CD4-positive, alpha-beta T cell treated with Interleukin-4 for 1 hour (primary cell): ENCODE data around the gene UBR2.
"Not testable (repeated sequence)": the region's sequence is repeated elsewhere in the genome, so short reads cannot be mapped to it uniquely, and the experiment has no call there.

Experiments used
- DNase-seq, 2 donors: peaks; one replicate each; pipeline ENCODE4 v3.0.0-alpha.2; 2020 to 2022

The UBR2 gene

DNA sequence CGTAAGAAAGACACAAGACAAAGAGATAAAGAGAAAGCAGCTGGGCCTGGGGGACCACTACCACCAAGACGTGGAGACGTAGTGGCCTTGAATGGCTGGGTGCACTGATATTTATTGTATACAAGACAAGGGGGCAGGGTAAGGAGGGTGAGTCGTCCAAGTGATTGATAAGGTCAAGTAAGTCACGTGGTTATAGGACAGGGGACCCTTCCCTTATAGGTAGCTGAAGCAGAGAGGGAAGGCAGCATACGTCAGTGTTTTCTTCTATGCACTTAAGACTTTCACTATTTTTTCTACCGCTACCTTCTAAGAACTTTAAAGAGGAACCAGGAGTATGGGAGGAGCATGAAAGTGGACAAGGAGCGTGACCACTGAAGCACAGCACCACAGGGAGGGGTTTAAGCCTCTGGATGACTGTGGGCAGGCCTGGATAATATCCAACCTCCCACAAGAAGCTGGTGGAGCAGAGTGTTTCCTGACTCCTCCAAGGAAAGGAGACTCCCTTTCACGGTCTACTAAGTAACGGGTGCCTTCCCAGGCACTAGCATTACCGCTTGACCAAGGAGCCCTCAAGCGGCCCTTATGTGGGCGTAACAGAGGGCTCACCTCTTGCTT, 170.1 kb downstream of the UBR2 start:
- not testable (repeated sequence) for DNase-seq

DNA sequence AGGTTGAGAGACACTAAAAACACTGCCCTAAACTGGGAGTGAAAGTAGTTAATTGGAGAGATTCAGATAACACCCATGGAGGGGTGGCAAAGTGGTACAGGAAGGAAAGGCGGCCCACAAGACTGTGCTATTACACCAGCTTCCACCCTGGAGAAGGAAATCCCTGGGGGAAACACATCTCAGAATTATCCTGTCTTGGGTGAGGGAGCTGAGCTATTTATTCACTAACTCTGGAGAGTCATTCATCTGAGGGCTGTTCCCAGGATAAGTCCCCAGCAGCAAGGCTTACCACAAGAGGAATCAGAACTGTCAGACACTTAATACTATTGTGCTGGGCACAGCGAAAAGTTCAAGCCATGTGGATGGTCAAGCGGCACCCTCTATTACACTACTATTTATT, 172.1 kb downstream of the UBR2 start:
- no peak for DNase-seq

DNA sequence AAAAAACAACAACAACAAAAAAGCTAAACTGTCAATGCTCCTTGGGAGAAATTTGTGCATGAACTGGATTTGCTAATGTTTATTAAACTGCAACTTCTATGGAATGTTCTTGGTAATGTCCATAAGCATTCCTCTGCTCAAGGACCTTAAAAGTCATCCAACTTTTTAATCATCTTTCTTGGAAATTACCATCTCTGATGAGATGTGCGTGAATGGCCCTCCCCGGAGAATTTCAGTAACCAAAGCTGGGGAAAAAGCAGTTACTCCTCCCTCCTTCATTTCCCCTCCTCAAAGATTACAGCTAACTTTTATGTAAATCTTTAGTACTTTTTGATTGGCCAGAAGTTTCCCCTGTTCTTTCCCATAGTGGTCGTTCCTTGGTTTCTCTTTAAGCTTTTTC, 176.9 kb downstream of the UBR2 start:
- no peak for DNase-seq

DNA sequence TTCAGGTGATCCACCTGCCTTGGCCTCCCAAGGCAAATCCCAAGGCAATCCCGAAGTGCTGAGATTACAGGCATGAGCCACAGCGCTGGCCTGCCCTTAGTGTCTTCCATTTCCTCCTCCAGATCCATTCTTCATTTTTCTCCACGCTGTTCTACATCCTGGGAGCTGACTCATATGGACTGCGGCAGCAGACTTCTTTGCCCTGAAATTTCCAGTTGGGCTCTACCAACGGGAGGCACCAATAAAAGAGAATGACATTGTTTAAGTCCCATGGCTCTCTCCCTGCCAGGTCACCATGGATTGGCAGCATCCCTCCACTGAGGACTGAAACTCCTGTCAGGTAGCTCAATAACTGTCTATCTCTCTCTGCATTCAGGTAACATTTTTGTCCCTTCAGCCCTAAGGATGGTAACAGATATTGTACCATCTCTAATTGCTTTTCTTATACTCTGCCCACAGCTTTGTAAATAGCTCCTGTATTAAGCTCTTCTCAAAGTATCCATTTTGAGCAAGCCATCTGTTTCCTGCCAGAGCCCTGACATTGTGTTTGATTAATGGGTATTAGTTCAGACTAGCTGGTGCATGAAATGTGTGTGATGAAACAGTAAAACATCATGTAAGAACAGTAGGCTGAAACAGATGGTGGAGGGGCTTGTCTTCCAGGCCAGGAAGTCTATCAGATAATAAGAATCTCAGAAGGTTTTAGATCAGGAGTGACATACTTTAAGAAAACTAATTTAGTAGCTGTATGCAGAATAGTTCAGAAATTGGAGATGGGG, 178.5 kb downstream of the UBR2 start:
- no peak for DNase-seq
